Measurements from ENCODE around the gene RASA1. TPM values are rescaled to one million over a fixed set of nuclear protein-coding genes. Genes with fewer than 3 reads are reported as not detected.

The RASA1 gene
- total RNA-seq (2022; extraction: Qiagen RNA extraction) = 16.9 to 28.3 TPM (median 22.3 TPM) in 5 replicates

DNA sequence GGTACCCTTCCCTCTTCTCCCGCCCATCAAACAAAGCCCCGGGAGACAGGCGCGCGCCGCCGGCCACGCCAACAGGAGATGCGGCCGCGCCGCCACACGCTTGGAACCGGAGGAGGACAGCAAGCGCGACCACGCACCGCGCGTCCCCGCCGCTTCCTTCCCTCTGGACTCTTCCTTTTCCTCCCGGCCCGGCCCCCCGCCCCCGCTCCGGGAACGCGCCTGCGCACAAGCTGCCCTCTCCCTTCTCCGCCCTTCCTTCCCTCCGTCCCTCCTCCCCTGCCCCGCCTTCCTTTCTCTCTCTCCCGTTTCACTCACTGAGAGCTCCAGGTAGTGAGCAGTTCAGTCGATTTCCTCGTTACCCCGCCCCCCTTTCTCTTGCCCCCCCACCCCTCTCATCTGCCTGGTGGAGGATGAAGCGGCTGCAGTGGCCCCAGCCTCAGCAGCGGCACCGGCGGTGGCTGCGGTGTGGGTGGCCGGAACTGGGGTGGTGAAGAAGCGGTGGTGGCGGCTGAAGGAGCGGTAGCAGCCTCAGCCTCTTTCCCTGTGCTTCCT is at the start of gene RASA1:
Gene RASA1 (plus strand): TSS at position 310 of the 552 bp plus-strand sequence. CDS start 569 bp downstream, outside the sequence.

DNA sequence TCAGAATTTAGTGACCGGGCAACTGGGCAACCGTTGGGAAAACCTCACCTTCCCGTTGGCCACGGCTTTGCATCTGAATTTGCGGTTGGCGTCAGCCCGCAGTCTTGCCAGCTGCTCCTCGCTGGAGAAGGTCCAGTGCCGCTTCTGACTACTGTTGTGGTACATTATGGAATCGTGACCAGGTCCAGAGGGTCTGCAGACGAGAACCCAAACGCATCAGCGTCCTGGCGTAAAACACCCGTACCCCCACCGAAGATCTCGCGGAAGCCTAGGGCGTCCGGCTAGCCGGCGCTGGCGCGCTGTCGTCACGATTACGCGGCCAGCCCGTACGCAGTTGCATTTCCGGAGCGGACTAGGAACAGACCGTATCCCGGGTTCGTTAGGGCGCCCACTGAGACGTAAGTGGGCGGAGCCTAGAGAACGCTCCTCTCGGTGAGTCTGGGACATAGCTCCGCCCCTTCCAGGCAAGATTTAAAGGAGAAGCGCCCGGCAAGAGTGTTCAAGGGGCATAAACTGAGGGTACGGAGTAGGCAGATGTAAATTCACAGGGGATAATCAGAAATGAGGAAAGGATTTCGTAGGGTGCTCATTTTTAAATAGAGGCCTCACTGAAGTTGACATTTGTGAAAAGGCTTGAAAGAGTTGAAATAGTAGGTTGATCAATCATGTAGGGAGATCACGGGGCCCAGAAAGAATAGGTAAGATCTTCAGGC is 145.1 kb downstream of the RASA1 start, which contains the start of gene CCNH:
Gene CCNH (minus strand): TSS at position 301 of the 713 bp plus-strand sequence. CDS start 136 bp downstream, at position 165.

Other genes starting within 250 kb of the RASA1 start
- 39.5 to 50.4 TPM (median 40.7 TPM) in 5 replicates for gene CCNH, start 145.0 kb downstream of the RASA1 start, total RNA-seq (2022; extraction: Qiagen RNA extraction)

All from A549 treated with Hydrocortisone at 1 μM for 4 hours (cell line).